A673 (cell line): ENCODE results near the gene AK2. TPM values are rescaled to one million over a fixed set of nuclear protein-coding genes. Genes with fewer than 3 reads are reported as not detected.

Experiments used
- BruUV-seq: library from RNA; stranded (reverse); fragments of 400-500 nt; replicated peaks from 2 replicates; lab custom pipeline; 2021; lab: Mats Ljungman, UMichigan
- CTCF ChIA-PET: fragments of 300-600 bp; sonication (Branson Sonifier 250); formaldehyde crosslinking; loops from one replicate; lab custom pipeline; 2022; ENCODE audit warnings: antibody characterized with exemption; lab: Charles Lee
- POLR2A ChIA-PET: fragments of 300-600 bp; sonication (Branson Sonifier 250); formaldehyde crosslinking; loops from one replicate; lab custom pipeline; 2022; ENCODE audit warnings: antibody characterized with exemption; ENCODE audit not compliant: low non-redundant PET; lab: Charles Lee
- DNase-seq: peaks from one replicate; pipeline ENCODE4 v3.0.0-alpha.2; 2015; ENCODE audit warnings: low spot score
- H3K27ac ChIP-seq: fragments of 200-600 bp; sonication (generic); 2 replicates; pipeline ENCODE4 v1.5.1; 2016; ENCODE audit warnings: mixed run types, low read depth, mild to moderate bottlenecking, mixed read lengths, antibody characterized with exemption, low read length; ENCODE audit not compliant: poor library complexity, severe bottlenecking
- H3K27me3 ChIP-seq: fragments of 200-600 bp; sonication (generic); replicated peaks from 2 replicates; pipeline ENCODE4 v1.6.1; 2017; ENCODE audit warnings: mixed run types, low read depth, mild to moderate bottlenecking, mixed read lengths, antibody characterized with exemption, low read length; ENCODE audit not compliant: insufficient read depth, poor library complexity
- H3K36me3 ChIP-seq: fragments of 200-600 bp; sonication (generic); 2 replicates; pipeline ENCODE4 v1.6.1; 2016; ENCODE audit warnings: mixed run types, mild to moderate bottlenecking, mixed read lengths, antibody characterized with exemption, low read length; ENCODE audit not compliant: insufficient read depth, poor library complexity, severe bottlenecking
- H3K4me1 ChIP-seq: fragments of 200-600 bp; sonication (generic); 2 replicates; pipeline ENCODE4 v1.6.1; 2017; ENCODE audit warnings: mixed run types, mild to moderate bottlenecking, mixed read lengths, antibody characterized with exemption, low read length; ENCODE audit not compliant: insufficient read depth, poor library complexity, severe bottlenecking
- H3K4me3 ChIP-seq: fragments of 200-600 bp; sonication (generic); 2 replicates; pipeline ENCODE4 v1.5.1; 2016; ENCODE audit warnings: low read depth, mixed run types, mild to moderate bottlenecking, mixed read lengths, low read length; ENCODE audit not compliant: poor library complexity, severe bottlenecking
- H3K9me3 ChIP-seq: fragments of 200-600 bp; sonication (generic); 2 replicates; pipeline ENCODE4 v1.6.1; 2016; ENCODE audit warnings: mixed run types, low read depth, mild to moderate bottlenecking, mixed read lengths, antibody characterized with exemption, low read length; ENCODE audit not compliant: poor library complexity, severe bottlenecking
- EZH2 ChIP-seq: fragments of 200-600 bp; sonication (generic); IDR thresholded peaks from 2 replicates; pipeline ENCODE4 v1.6.1; 2017; ENCODE audit warnings: borderline replicate concordance, low read depth, mild to moderate bottlenecking, mixed read lengths, antibody characterized with exemption, low read length; ENCODE audit not compliant: poor library complexity, severe bottlenecking
- intact Hi-C: fragments of 100-400 bp; cut with micrococcal nuclease; formaldehyde crosslinking; loops from one replicate; pipeline ENCODE4 v1.10.0; 2022; ENCODE audit not compliant: unreplicated experiment
- total RNA-seq: library from RNA; stranded (reverse); gene quantifications from 2 replicates; pipeline ENCODE4 v1.2.3, GENCODE V29; 2021
- TF ChIP-seq, protein P1 (sequence below): fragments of 300-800, 200-600 bp; sonication (generic); conservative IDR thresholded peaks from 2 replicates; pipeline ENCODE4 v1.5.1; 2017; ENCODE audit warnings: low read depth, mild to moderate bottlenecking, antibody characterized with exemption, low read length, moderate library complexity, mixed read lengths

The AK2 gene
- total RNA-seq, 1 experiment from 2014 or later = 196 TPM

DNA sequence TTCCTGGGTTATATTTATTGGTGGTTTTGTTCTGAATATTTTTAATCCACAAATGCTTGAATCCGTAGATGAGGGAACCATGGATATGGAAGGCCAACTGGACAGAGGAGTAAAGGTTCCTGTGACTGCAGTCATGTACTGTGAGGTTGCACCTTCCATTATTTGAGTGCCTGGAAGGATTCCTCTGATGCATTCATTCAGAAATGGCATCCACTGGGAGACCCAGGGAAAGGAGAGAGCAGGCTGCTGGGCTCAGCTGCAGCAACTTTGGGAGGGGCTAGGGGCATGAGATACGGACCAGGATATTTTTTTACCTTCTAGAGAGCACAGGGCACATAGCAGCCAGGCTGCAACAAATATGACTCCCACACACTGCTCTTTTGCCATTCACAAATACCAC is 19.5 kb downstream of the AK2 start:
- no peak for TF ChIP-seq EZH2
- TF ChIP-seq, protein P1, sequence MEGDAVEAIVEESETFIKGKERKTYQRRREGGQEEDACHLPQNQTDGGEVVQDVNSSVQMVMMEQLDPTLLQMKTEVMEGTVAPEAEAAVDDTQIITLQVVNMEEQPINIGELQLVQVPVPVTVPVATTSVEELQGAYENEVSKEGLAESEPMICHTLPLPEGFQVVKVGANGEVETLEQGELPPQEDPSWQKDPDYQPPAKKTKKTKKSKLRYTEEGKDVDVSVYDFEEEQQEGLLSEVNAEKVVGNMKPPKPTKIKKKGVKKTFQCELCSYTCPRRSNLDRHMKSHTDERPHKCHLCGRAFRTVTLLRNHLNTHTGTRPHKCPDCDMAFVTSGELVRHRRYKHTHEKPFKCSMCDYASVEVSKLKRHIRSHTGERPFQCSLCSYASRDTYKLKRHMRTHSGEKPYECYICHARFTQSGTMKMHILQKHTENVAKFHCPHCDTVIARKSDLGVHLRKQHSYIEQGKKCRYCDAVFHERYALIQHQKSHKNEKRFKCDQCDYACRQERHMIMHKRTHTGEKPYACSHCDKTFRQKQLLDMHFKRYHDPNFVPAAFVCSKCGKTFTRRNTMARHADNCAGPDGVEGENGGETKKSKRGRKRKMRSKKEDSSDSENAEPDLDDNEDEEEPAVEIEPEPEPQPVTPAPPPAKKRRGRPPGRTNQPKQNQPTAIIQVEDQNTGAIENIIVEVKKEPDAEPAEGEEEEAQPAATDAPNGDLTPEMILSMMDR = no peak
- Histone ChIP-seq H3K36me3 (peaks cover 68% of the 10 kb centered on the region), H3K4me3 (no peak overlapping the region), H3K27me3 (no peaks in the 10 kb centered on the region), H3K27ac (no peak overlapping the region), H3K9me3 (no peaks in the 10 kb centered on the region), H3K4me1 (no peaks in the 10 kb centered on the region)
- DNase-seq = no peak
- ChIA-PET POLR2A (no interaction called here), CTCF (no interaction called here)
- BruUV-seq = no TSS peak
- intact Hi-C loops = no loop called here

DNA sequence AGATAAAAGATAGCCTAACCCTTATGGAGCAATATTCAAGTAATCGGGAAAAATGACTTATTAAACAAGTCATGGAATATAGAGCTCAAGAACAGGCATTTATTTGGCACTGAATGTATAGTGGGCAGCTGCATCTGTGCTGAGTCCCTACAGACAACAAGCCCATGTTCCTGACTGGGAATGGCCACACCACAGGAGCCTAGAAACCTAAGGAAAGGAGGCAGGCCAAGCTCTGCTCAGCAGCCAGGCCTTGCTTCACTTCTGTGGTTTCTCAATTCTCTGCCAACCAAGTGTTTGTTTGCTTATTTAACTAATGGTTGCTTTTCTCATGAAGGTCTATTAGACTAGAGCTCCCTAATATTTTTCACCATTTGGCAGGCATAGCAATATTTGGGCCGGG is 21.5 kb downstream of the AK2 start:
- Histone ChIP-seq H3K27me3 (no peaks in the 10 kb centered on the region), H3K9me3 (no peaks in the 10 kb centered on the region), H3K4me3 (no peak overlapping the region), H3K27ac (no peak overlapping the region), H3K4me1 (no peaks in the 10 kb centered on the region), H3K36me3 (peaks cover 67% of the 10 kb centered on the region)
- POLR2A ChIA-PET = no interaction called here
- TF ChIP-seq, protein P1 = no peak
- no peak for TF ChIP-seq EZH2
- CTCF ChIA-PET = no interaction called here
- BruUV-seq = no TSS peak
- no peak for DNase-seq
- intact Hi-C loops = no loop called here

DNA sequence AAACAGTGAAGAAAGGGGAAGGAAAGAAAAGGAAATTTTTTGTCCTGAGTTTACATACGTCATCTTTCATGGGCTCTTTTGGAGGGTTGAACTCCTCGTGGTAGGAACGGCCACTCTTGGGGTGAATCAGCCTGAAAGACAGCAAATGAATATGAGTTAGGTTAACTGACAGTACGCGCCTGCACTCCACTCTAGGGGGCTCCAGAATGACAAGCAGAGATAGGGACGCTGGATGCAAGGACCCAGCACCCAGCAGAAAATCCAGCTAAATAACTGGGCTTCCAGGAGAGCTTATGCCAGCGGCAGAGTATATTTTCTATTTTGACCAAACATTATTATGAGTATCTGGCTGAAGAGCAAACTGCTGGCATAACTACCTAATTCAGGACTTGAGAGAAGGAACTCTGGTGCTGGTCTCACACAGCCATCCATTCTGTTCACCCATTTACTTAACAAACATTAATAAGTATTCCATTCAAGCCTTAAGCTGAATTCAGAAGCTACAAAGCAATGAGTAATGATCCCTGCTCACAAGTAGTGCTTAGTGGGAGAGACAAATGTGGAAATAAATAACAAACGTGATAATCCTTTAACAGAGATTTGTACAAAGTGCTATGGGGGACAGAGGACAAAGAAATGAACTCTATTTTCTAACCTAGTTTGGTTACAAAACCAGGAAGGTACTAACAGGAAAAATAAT is 22.1 kb downstream of the AK2 start:
- no peak overlapping the region for H3K4me3 ChIP-seq
- no peak for DNase-seq
- no peak for TF ChIP-seq EZH2
- TF ChIP-seq, protein P1 = peak; percentile 23; the same call in 1 of the 2 replicates
- intact Hi-C loops = no loop called here
- BruUV-seq = no TSS peak
- ChIA-PET CTCF (no interaction called here), POLR2A (no interaction called here)
- no peaks in the 10 kb centered on the region for H3K9me3 ChIP-seq
- H3K4me1 ChIP-seq = no peaks in the 10 kb centered on the region
- H3K27ac ChIP-seq = no peak overlapping the region
- peaks cover 61% of the 10 kb centered on the region for H3K36me3 ChIP-seq
- no peaks in the 10 kb centered on the region for H3K27me3 ChIP-seq
